Glutamatergic neuron (in vitro differentiated cells): ENCODE measurements around the gene DUS3L. TPM values are rescaled to one million over a fixed set of nuclear protein-coding genes. Genes with fewer than 3 reads are reported as not detected.

Experiments
- DNase-seq: peaks from one replicate; pipeline ENCODE4 v3.0.0; 2022
- H3K27ac Mint-ChIP-seq: one replicate; pipeline ENCODE4 v1.8.0; 2020; ENCODE audit warnings: mild to moderate bottlenecking, mixed read lengths, inconsistent platforms; ENCODE audit not compliant: unreplicated experiment
- H3K27me3 Mint-ChIP-seq: one replicate; pipeline ENCODE4 v1.8.0; 2020; ENCODE audit warnings: mild to moderate bottlenecking, moderate library complexity, mixed read lengths, inconsistent platforms; ENCODE audit not compliant: unreplicated experiment
- H3K36me3 Mint-ChIP-seq: one replicate; pipeline ENCODE4 v1.8.0; 2020; ENCODE audit warnings: mild to moderate bottlenecking, mixed read lengths, inconsistent platforms; ENCODE audit not compliant: unreplicated experiment
- H3K4me1 Mint-ChIP-seq: one replicate; pipeline ENCODE4 v1.8.0; 2020; ENCODE audit warnings: mild to moderate bottlenecking, low read depth, mixed read lengths, inconsistent platforms; ENCODE audit not compliant: unreplicated experiment
- H3K4me3 Mint-ChIP-seq: one replicate; pipeline ENCODE4 v1.8.0; 2020; ENCODE audit warnings: mild to moderate bottlenecking, mixed read lengths, inconsistent platforms; ENCODE audit not compliant: unreplicated experiment
- H3K9me3 Mint-ChIP-seq: one replicate; pipeline ENCODE4 v1.8.0; 2020; ENCODE audit warnings: mild to moderate bottlenecking, moderate library complexity, mixed read lengths, inconsistent platforms; ENCODE audit not compliant: unreplicated experiment
- CTCF ChIP-seq: fragments of 200-600 bp; sonication (generic); IDR thresholded peaks from one replicate; pipeline ENCODE4 v1.5.0; 2021; ENCODE audit not compliant: partially characterized antibody, unreplicated experiment
- total RNA-seq: library from RNA; stranded (reverse); fragmentation: NEBNext Ultra II Directional; extraction: Animal tissue kit (Norgen Biotek cat#: 25700); gene quantifications from one replicate; pipeline ENCODE4 v1.2.1, GENCODE V29; 2021; ENCODE audit not compliant: unreplicated experiment

The DUS3L gene
- total RNA-seq, 1 donor from 2014 or later, result 22.4 TPM

GRCh38 chr19:5775668-5776309 lies 15.2 kb downstream of the DUS3L start:
- Mint-ChIP-seq H3K4me3 (no peak overlapping the region), H3K36me3 (no peaks in the 10 kb centered on the region), H3K27me3 (peaks cover 3% of the 10 kb centered on the region), H3K27ac (no peak overlapping the region), H3K9me3 (peaks cover 2% of the 10 kb centered on the region), H3K4me1 (no peaks in the 10 kb centered on the region)
- TF ChIP-seq CTCF, result no peak
- no peak for DNase-seq

- Mint-ChIP-seq H3K27me3 (peaks cover 3% of the 10 kb centered on the region), H3K36me3 (no peaks in the 10 kb centered on the region), H3K9me3 (peaks cover 2% of the 10 kb centered on the region), H3K4me3 (no peak overlapping the region), H3K4me1 (no peaks in the 10 kb centered on the region), H3K27ac (no peak overlapping the region)
- no peak for TF ChIP-seq CTCF
- no peak for DNase-seq
Observed at GRCh38 chr19:5774921-5775320, 16.0 kb downstream of the DUS3L start.

DNA sequence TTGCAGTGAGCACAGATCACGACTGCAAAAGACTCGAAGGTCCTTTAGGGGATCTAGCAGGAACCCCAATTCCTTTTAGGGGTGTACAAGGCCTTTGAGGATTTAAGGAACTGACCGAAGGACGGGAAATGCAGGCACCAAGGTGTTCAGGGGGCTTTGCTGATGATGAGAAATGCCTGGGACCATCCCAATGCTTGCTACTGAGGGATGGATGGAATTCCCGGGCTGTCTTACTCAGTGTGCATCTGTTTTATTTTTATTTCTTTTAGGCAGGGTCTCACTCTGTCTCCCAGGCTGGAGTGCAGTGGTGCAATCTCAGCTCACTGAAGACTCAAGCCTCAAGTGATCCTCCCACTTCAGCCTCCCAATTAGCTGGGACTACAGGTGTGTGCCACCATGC lies 17.7 kb downstream of the DUS3L start:
- no peak for TF ChIP-seq CTCF
- Mint-ChIP-seq H3K9me3 (peaks cover 2% of the 10 kb centered on the region), H3K36me3 (no peaks in the 10 kb centered on the region), H3K4me3 (no peak overlapping the region), H3K27me3 (peaks cover 3% of the 10 kb centered on the region), H3K4me1 (no peaks in the 10 kb centered on the region), H3K27ac (peak overlapping the region; percentile 33)
- DNase-seq, result no peak

- peaks cover 2% of the 10 kb centered on the region for H3K9me3 Mint-ChIP-seq
- H3K36me3 Mint-ChIP-seq, result no peaks in the 10 kb centered on the region
- DNase-seq, result no peak
- no peak for TF ChIP-seq CTCF
- H3K27ac Mint-ChIP-seq, result no peak overlapping the region
- H3K27me3 Mint-ChIP-seq, result peaks cover 3% of the 10 kb centered on the region
- H3K4me1 Mint-ChIP-seq, result no peaks in the 10 kb centered on the region
- H3K4me3 Mint-ChIP-seq, result no peak overlapping the region
Observed at GRCh38 chr19:5772416-5772815, 18.5 kb downstream of the DUS3L start.

- DNase-seq, result no peak
- Mint-ChIP-seq H3K27me3 (no peaks in the 10 kb centered on the region), H3K9me3 (peaks cover 2% of the 10 kb centered on the region), H3K4me1 (no peaks in the 10 kb centered on the region), H3K27ac (no peak overlapping the region), H3K36me3 (no peaks in the 10 kb centered on the region), H3K4me3 (no peak overlapping the region)
- no peak for TF ChIP-seq CTCF
Observed at GRCh38 chr19:5767949-5768348, 23.0 kb downstream of the DUS3L start.
